ENCODE measurements around the gene CEP152. TPM values are rescaled to one million over a fixed set of nuclear protein-coding genes. Genes with fewer than 3 reads are reported as not detected.

The CEP152 gene
- total and polyA plus RNA-seq, 4 donors, result 0.30 to 9.7 (median 3.5) TPM

GRCh38 chr15:48705381-48705780 lies 105.5 kb downstream of the CEP152 start:
- no peaks in the 10 kb centered on the region for H3K4me1 ChIP-seq (ENCODE audit: control insufficient read depth in 4 of 4, insufficient read depth in 4 of 4, low read length in 3 of 4)
- no peak overlapping the region for H3K4me3 ChIP-seq (ENCODE audit: low read depth in 1 of 3, low read length in 3 of 3)
- TF ChIP-seq HNF4A (conservative IDR thresholded peaks at IDR 0.05) (no peak), JUND (IDR thresholded peaks at IDR 0.05) (no peak)
- no peak for DNase-seq (ENCODE audit: low spot score)
- H3K27me3 ChIP-seq (ENCODE audit: control insufficient read depth in 4 of 4, insufficient read depth in 4 of 4, low read length in 3 of 4), result no peaks in the 10 kb centered on the region
- no peak overlapping the region for H3K9ac ChIP-seq (ENCODE audit: low read depth in 1 of 2, low read length in 2 of 2)
- no peak overlapping the region for H3K27ac ChIP-seq (ENCODE audit: low read depth in 1 of 2, low read length in 2 of 2)
- H3K36me3 ChIP-seq (ENCODE audit: control insufficient read depth in 4 of 4, insufficient read depth in 3 of 4, low read depth in 1 of 4, low read length in 3 of 4), result no peaks in the 10 kb centered on the region
- WGBS, result 94% methylated on average over 1 of the region's 1 CpG
- H3K9me3 ChIP-seq (ENCODE audit: control insufficient read depth in 4 of 4, low read length in 3 of 4), result no peaks in the 10 kb centered on the region

GRCh38 chr15:48703544-48703943 lies 107.3 kb downstream of the CEP152 start:
- Histone ChIP-seq H3K27ac (ENCODE audit: low read depth in 1 of 2, low read length in 2 of 2) (no peak overlapping the region), H3K27me3 (ENCODE audit: control insufficient read depth in 4 of 4, insufficient read depth in 4 of 4, low read length in 3 of 4) (no peaks in the 10 kb centered on the region), H3K9me3 (ENCODE audit: control insufficient read depth in 4 of 4, low read length in 3 of 4) (no peaks in the 10 kb centered on the region), H3K9ac (ENCODE audit: low read depth in 1 of 2, low read length in 2 of 2) (no peak overlapping the region), H3K4me1 (ENCODE audit: control insufficient read depth in 4 of 4, insufficient read depth in 4 of 4, low read length in 3 of 4) (no peaks in the 10 kb centered on the region), H3K36me3 (ENCODE audit: control insufficient read depth in 4 of 4, insufficient read depth in 3 of 4, low read depth in 1 of 4, low read length in 3 of 4) (no peaks in the 10 kb centered on the region), H3K4me3 (ENCODE audit: low read depth in 1 of 3, low read length in 3 of 3) (no peak overlapping the region)
- WGBS, result 99% methylated on average over 1 of the region's 1 CpG
- DNase-seq (ENCODE audit: low spot score), result no peak
- TF ChIP-seq MAX (IDR thresholded peaks at IDR 0.05) (no peak), HNF4G (IDR thresholded peaks at IDR 0.05) (no peak), HNF4A (conservative IDR thresholded peaks at IDR 0.05) (no peak), GABPA (IDR thresholded peaks at IDR 0.05 in 1 of 2, conservative IDR thresholded peaks at IDR 0.05 in 1 of 2) (no peak), FOXA1 (IDR thresholded peaks at IDR 0.05) (no peak), FOXA2 (IDR thresholded peaks at IDR 0.05) (no peak), RXRA (IDR thresholded peaks at IDR 0.05) (no peak), SP1 (IDR thresholded peaks at IDR 0.05) (no peak), EGR1 (IDR thresholded peaks at IDR 0.05; ENCODE audit: low read depth in 2 of 2) (no peak), TAF1 (conservative IDR thresholded peaks at IDR 0.05) (no peak), REST (IDR thresholded peaks at IDR 0.05) (no peak), CTCF (IDR thresholded peaks at IDR 0.05; ENCODE audit: low read depth, low read length, missing input control) (no peak)
